Right cardiac atrium (tissue), 5 donors: ENCODE data around the gene PIGQ. TPM values are rescaled to one million over a fixed set of nuclear protein-coding genes. Genes with fewer than 3 reads are reported as not detected.

ENCODE experiments used
- ATAC-seq, 2 donors: fragments of 200-7000 bp; cut with Tn5 transposase; one replicate each; pipeline versions ENCODE4 v1.8.0 to v1.9.1; 2020; ENCODE audit warnings: moderate library complexity in 2 of 2, mild to moderate bottlenecking in 1 of 2
- DNase-seq, 3 donors: peaks; one replicate each; pipeline ENCODE4 v3.0.0-alpha.2; 2020
- H3K27ac ChIP-seq: one replicate; pipeline ENCODE4 v1.5.1; 2013; ENCODE audit warnings: mild to moderate bottlenecking, low read length, control low read depth, moderate library complexity
- H3K27me3 ChIP-seq: one replicate; pipeline ENCODE4 v1.6.1; 2013; ENCODE audit not compliant: control insufficient read depth, insufficient read depth
- H3K4me1 ChIP-seq: one replicate; pipeline ENCODE4 v1.6.1; 2013; ENCODE audit warnings: low read length; ENCODE audit not compliant: control insufficient read depth, insufficient read depth
- H3K4me3 ChIP-seq: one replicate; pipeline ENCODE4 v1.5.1; 2013; ENCODE audit warnings: low read length, control low read depth
- H3K9me3 ChIP-seq: one replicate; pipeline ENCODE4 v1.6.1; 2013; ENCODE audit warnings: low read length; ENCODE audit not compliant: control insufficient read depth
- WGBS: extraction: QIAGEN DNeasy Blood & Tissue Kit; methylation state at CpG from one replicate; pipeline ENCODE4 v1.1.7; 2013; 5-methylcytosine and 5-hydroxymethylcytosine counted together
- intact Hi-C, 4 donors: fragments of 100-400 bp; cut with DNase I; formaldehyde crosslinking; loops; one replicate each; pipeline versions ENCODE4 v1.11.0 to v1.14.0; 2022 to 2023
- polyA plus RNA-seq: library from polyadenylated mRNA; stranded (reverse); fragments of 200-250 nt; gene quantifications from one replicate; pipeline ENCODE4 v1.2.3, GENCODE V29; 2013
- total RNA-seq, 4 donors: library from RNA; stranded (reverse); fragmentation: NEBNext Ultra II Directional; extraction: Animal tissue kit (Norgen Biotek cat#: 25700); gene quantifications; one replicate each; pipeline ENCODE4 v1.2.1, GENCODE V29; 2021
- donor health status: healthy with polysubstance abuse.
- donor health status: DM: no; HTN: yes; CAD: no.
- donor health status: DM: no; HTN: no; CAD: no.
- donor health status: DM: no; HTN: yes; CAD: no; lungs with severe emphysema.
- donor health status: DM: yes; HTN: yes; CAD: no.

PIGQ gene
- total and polyA plus RNA-seq, 5 donors: 19.8 to 23.0 (median 22.7) TPM

DNA sequence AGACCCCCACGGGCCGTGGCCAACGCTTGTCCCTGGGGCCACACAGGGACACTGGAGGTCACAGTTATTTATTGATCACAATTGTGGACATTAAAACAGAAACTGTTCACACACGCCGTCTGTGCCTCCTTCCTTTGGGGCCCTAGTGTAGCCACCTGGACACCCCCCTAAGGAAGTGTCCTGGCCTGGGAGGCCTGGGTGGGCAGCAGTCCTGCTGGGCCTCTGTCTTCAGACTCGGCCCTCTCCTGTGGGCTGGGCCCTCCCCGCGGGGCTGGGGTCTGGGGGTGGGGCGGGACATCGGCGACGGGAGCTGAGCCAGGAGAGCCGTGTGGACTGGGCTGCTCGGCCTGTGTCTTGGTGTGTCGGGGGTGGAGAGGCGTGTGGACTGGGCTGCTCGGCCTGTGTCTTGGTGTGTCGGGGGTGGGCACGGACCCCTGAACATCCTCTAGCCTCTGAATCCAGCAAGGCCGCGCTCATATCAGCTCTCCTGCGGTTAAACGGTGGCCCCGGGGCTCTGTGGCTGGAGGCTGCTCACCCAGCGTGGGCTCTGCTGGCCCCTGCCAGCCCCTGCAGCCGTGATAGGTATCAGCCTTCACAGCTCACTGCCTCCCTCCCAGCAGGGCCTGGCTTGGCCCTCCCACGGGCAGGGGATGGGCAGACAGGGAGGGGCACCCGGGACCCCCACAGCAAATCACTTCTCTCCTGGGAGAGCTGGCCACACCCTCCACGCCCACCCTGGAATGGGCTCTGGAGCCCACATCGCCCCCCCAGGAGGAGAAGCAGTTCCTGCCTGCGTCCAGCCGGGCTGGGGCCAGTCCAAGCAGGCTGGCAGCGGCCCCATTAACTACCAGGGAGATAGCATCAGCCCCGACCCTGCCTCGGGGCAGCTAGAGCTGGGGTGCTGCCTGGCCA, 4.1 kb upstream of the PIGQ start:
- 43% methylated on average over 35 of the region's 35 CpGs for WGBS
- peak in 1 of 3 donors; percentile 73 for DNase-seq
- ATAC-seq: no peak
- Histone ChIP-seq H3K4me1 (no peaks in the 10 kb centered on the region), H3K9me3 (no peaks in the 10 kb centered on the region), H3K4me3 (no peak overlapping the region), H3K27ac (no peak overlapping the region), H3K27me3 (no peaks in the 10 kb centered on the region)
- intact Hi-C loops: no loop called here

DNA sequence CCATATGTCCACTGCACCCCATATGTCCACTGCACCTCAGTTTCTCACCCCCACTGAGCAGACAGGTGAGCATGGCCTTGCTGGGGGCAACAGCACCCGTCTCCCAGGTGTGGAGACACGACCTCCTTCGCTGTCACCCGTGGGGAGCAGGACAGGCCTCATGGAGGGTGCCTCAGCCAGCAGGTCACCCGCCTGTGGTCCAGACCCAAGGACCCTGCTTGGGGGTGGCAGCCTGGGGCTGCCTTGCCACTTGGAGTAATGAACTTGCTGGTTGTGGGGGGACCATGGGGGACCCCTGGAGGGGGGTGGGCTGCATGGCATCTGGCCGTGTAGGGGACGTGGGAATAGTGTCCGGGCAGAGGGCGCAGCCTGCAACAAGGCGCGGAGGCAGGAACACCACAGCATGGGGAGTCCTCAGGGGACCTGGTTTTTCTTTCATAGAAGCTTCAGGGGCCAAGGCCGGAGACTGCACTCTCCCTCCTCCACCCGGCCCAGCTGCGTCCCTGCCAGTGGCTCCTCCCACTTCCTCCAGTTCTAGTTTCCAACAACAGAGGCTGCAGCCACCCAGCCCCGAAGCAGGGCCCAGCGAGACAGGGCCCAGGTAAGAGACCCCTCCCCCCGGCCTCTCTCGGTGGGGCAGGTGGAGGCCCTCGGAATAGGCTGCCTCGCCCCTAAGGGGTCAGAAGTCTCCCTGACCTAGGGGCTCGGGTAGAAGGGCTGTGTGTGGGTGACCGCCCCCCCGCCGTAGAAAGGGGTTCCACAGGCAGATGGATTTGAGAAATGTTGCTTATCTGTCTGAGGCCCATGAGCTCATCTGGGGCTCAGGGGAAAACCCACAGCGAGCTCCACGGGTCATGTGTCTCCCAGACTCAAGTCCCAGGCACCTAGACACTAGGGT, 3.0 kb upstream of the PIGQ start, which contains the start of gene NHLRC4:
Gene NHLRC4 (plus strand): TSS at position 531 of the 898 bp plus-strand sequence. CDS start 1,043 bp downstream, outside the sequence.
- intact Hi-C loops: no loop called here
- H3K4me3 ChIP-seq: peak within 1 kb of the TSS; percentile 14
- H3K9me3 ChIP-seq: no peaks in the 10 kb centered on the region
- ATAC-seq (peak; percentile 62 to 63), DNase-seq (peak; percentile 80 to 92 (median 91))
- H3K4me1 ChIP-seq: no peaks in the 10 kb centered on the region
- no peak within 1 kb of the TSS for H3K27ac ChIP-seq
- 27% methylated on average over 26 of the region's 26 CpGs for WGBS
- no peaks in the 10 kb centered on the region for H3K27me3 ChIP-seq

DNA sequence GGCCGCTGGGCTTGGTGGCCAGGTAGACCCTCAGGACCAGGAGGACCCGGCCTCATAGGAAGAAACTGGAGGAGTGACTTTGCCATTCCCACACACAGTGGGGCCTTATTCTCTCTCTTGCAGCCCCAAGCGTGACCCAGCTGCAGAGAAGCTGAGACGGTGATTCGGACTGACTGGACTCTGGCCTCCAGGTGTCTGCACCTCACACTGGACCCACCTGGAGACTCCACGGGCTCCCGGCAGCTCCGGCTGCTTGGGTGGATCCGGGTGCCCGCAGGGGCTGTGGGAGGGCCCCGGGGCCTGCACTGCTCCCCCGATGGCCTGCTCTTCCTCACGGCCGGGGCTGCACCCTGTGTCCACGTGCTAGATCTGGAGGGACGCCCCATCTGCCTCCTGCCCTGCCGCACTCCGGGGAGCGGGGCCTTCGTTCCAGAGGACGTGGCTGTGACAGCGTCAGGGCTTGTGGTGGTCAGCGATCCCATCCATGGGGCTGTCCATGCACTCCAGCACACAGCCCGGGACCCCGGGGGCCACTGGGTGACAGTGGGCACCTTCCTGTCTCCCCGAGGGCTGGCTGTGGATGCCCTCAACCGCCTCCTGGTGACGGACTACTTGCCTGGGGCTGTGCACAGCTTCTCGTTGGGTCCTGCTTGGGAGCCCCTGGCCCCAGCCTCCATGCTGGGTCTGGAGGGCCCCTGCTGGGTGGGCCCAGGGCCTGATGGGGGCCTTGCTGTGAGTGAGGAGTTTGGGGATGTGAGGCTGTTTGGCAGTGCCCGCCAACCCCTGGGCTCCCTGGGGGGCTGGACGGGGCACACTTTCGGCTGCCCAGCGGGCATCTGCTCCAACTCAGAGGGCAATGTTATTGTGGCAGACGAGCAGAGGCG, 2.2 kb upstream of the PIGQ start:
- no peaks in the 10 kb centered on the region for H3K9me3 ChIP-seq
- H3K27ac ChIP-seq: no peak overlapping the region
- H3K4me1 ChIP-seq: no peaks in the 10 kb centered on the region
- no peak for ATAC-seq
- intact Hi-C loops: no loop called here
- no peak overlapping the region for H3K4me3 ChIP-seq
- H3K27me3 ChIP-seq: no peaks in the 10 kb centered on the region
- WGBS: 91% methylated on average over 35 of the region's 35 CpGs
- no peak for DNase-seq

DNA sequence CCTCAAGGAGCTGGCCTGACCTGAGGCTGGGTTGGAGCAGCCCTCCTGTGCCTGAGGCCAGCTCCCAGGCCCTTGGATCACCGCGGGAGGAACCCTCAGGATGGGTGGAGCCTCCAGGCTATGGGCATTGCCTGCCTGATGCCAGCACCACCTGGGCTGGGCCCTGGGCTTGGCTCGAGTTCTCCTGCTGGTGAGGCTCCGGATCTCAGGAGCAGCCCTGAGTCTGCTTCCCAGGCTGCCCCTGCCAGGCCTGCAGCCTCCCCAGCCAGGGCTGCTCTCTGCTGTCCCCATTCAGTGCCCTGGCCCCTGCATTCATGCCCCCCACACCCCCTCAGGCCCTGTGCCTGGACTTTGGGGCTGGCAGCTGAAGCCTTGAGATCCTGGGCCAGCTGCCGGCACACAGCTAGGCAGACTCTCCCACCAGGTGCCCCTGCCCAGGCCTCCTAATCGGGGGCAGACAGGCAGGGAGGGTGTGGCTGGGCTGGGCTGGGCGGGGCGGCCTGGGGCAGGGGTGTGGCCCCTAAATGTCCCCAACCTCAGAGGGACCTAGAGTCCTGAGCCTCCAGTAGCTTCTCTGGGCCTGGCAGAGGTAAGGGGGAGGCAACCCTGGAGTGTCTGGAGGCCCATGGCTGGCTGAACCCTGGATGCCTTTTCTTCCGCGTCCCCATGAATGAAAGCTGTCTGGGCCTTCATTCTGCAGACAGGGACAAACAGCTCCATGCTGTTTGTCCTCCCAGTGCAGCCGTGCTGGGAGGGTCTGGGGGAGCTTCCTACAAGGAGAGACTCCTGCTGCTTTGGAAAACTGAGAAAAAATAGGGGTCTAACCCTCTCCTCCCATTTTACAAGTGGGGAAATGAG, 1.1 kb upstream of the PIGQ start:
- Histone ChIP-seq H3K4me3 (peak overlapping the region; percentile 95), H3K27ac (no peak overlapping the region), H3K27me3 (no peaks in the 10 kb centered on the region), H3K4me1 (no peaks in the 10 kb centered on the region), H3K9me3 (no peaks in the 10 kb centered on the region)
- WGBS: 72% methylated on average over 11 of the region's 11 CpGs
- intact Hi-C loops: no loop called here
- ATAC-seq (no peak), DNase-seq (no peak)

DNA sequence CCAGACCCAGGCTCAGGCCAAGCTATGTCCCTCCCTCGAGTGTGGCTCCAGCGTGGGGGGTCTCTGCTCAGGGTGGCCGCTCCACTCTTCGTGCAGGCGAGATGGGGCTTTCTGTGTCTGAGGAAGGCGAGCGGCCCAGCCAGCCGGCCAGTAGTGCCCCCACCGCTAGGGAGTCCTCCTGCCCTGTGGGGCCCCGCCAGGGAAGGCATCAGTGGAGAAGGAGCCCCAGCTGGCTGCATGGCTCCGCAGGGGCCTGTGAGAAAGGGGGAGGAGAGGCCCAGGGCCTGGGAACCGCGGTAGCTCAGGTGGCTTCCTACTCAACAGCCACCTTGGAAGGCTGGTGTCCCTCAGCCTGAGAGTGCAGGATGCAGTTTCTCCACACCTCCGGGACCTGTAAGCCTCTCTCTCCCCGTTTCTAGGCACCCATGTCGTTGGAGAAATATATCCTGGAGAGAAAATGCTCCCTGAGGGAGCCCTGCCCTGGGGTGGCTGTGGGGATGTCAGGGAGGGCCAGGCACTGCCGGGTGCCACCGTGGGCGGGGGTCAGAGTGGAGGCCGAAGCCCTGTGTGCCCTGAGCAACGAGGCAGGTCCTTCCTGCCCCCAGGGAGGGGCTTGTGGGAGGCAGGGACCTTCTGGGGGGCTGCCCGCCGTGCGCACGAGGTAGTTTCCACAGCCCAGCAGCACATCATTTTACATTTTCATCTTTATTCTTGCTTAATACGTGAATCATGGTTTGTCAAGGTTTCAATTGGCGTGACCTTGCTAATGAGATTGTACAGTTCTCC, 3.3 kb downstream of the PIGQ start:
- Histone ChIP-seq H3K4me1 (no peaks in the 10 kb centered on the region), H3K9me3 (no peaks in the 10 kb centered on the region), H3K27ac (no peak overlapping the region), H3K27me3 (no peaks in the 10 kb centered on the region), H3K4me3 (no peak overlapping the region)
- intact Hi-C loops: no loop called here
- ATAC-seq (no peak), DNase-seq (no peak)
- 79% methylated on average over 27 of the region's 27 CpGs for WGBS

DNA sequence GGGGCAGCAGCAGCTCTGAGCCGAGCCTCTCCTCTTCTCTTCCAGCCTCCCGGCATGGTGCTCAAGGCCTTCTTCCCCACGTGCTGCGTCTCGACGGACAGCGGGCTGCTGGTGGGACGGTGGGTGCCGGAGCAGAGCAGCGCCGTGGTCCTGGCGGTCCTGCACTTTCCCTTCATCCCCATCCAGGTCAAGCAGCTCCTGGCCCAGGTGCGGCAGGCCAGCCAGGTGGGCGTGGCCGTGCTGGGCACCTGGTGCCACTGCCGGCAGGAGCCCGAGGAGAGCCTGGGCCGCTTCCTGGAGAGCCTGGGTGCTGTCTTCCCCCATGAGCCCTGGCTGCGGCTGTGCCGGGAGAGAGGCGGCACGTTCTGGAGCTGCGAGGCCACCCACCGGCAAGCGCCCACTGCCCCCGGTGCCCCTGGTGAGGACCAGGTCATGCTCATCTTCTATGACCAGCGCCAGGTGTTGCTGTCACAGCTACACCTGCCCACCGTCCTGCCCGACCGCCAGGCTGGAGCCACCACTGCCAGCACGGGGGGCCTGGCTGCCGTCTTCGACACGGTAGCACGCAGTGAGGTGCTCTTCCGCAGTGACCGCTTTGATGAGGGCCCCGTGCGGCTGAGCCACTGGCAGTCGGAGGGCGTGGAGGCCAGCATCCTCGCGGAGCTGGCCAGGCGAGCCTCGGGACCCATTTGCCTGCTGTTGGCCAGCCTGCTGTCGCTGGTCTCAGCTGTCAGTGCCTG, 4.4 kb downstream of the PIGQ start:
- Histone ChIP-seq H3K4me3 (no peak overlapping the region), H3K27me3 (no peaks in the 10 kb centered on the region), H3K4me1 (no peaks in the 10 kb centered on the region), H3K27ac (no peak overlapping the region), H3K9me3 (no peaks in the 10 kb centered on the region)
- ATAC-seq: no peak
- no peak for DNase-seq
- WGBS: 94% methylated on average over 46 of the region's 46 CpGs
- intact Hi-C loops: no loop called here

DNA sequence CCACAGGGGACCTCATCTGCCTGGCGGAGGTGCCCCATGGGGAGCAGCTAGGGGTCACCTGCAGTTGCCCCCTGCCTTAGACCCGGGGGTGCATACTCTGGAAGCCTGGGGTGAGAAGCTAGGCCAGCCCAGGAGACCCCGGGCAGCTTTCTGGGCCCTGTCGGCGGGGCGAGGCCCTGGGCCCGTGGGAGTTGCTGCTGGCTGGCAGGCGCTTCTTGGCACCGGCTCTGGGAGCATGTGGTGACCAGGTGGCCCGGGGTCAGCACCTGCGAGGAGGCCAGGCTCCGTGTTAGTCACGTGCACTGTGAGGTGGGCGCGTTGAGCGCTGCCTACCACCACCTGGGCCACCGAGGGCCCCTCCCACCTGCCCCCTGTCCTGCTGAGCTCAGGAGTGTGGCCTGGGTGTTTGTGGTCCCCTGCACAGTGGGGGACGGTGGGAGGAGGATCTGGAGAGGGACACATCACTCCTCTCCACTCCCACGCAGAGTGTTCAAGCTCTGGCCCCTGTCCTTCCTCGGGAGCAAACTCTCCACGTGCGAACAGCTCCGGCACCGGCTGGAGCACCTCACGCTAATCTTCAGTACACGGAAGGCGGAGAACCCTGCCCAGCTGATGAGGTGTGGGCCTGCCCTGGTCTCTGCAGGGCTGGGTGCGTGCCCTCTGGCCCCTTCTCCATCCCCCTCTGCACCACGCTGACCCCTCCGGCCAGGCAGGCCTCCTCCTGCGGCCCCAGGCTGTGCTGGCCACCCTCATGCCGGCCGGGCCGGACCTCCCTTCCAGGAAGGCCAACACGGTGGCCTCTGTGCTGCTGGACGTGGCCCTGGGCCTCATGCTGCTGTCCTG, 5.8 kb downstream of the PIGQ start:
- H3K4me1 ChIP-seq: no peaks in the 10 kb centered on the region
- intact Hi-C loops: no loop called here
- DNase-seq: no peak
- H3K27ac ChIP-seq: no peak overlapping the region
- H3K9me3 ChIP-seq: no peaks in the 10 kb centered on the region
- WGBS: 86% methylated on average over 36 of the region's 36 CpGs
- no peak overlapping the region for H3K4me3 ChIP-seq
- H3K27me3 ChIP-seq: no peaks in the 10 kb centered on the region
- ATAC-seq: no peak

DNA sequence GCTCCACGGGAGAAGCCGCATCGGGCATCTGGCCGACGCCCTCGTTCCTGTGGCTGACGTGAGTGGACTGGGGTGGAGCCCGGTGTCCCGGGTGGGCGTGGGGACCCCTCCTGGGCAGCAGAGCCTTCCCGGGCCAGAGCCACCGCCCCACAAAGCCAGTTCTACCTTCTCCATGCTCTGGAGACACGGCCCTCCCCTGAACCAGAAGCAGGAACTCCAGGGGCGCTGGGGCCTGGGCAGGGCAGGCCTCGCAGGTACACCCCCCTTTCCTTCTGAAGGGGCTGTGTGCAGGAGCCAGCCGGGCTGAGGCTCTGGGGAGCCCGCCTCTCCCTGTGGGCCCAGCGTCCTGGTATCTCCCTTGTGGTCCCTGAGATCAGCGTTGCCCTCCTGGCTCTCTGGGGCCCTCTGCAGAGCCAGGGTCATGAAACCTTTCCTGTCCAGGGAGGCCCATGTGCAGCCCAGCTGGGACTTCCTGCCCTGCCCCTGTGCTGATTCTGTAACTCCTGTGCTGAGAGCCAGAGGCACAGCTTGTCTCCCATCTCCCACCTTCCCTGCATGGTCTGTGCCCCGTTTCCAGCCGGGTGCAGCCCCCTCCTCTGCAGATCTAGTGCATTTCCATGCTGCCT, 6.5 kb downstream of the PIGQ start:
- Histone ChIP-seq H3K27me3 (no peaks in the 10 kb centered on the region), H3K4me1 (no peaks in the 10 kb centered on the region), H3K27ac (no peak overlapping the region), H3K9me3 (no peaks in the 10 kb centered on the region), H3K4me3 (no peak overlapping the region)
- no peak for ATAC-seq
- DNase-seq: no peak
- WGBS: 85% methylated on average over 21 of the region's 21 CpGs
- intact Hi-C loops: no loop called here
